ENCODE data around the gene SUPT5H. TPM values are rescaled to one million over a fixed set of nuclear protein-coding genes. Genes with fewer than 3 reads are reported as not detected.
A peak's percentile ranks its signal among the peaks of the same experiment; 100 is the strongest.

Gene SUPT5H
- total and polyA plus RNA-seq, 10 of the 15 experiments (the other 5 are each of a cell fraction or from before 2014, with no cell fraction given) = 27.2 to 194 (median 83.6) TPM

DNA sequence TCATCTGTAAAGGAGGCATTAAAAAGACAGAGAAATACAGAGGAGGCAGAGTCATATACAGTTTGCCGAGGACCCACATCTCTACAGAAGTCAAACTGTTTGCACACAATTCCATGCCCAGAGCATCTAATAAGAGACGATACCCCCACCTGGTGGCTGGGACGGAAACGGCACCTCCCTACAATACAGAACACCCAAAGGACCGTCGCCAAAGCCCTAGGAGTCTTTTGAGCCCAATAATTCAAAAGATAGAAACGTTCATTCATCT, 33.6 kb upstream of the SUPT5H start (continued):
- TF ChIP-seq ZBTB40 (IDR thresholded peaks at IDR 0.05; ENCODE audit: borderline replicate concordance) (no peak), TARDBP (IDR thresholded peaks at IDR 0.05; ENCODE audit: borderline replicate concordance) (no peak), IKZF2 (IDR thresholded peaks at IDR 0.05) (no peak), TCF7 (IDR thresholded peaks at IDR 0.05; ENCODE audit: borderline replicate concordance) (peak; percentile 28; the same call in 1 of the 2 replicates), MTA3 (IDR thresholded peaks at IDR 0.05; ENCODE audit: borderline replicate concordance, low read length) (no peak), ESRRA (IDR thresholded peaks at IDR 0.05; ENCODE audit: low read length) (no peak), IRF3 (IDR thresholded peaks at IDR 0.05) (no peak), ZNF274 (IDR thresholded peaks at IDR 0.05; ENCODE audit: insufficient read depth, insufficient read length) (no peak), RELA (IDR thresholded peaks at IDR 0.05; ENCODE audit: borderline replicate concordance, partially characterized antibody) (no peak), NFXL1 (IDR thresholded peaks at IDR 0.05; ENCODE audit: borderline replicate concordance) (no peak), HDGF (IDR thresholded peaks at IDR 0.05) (no peak), ZNF622 (IDR thresholded peaks at IDR 0.05) (no peak), RAD51 (IDR thresholded peaks at IDR 0.05) (no peak), RUNX3 (IDR thresholded peaks at IDR 0.05; ENCODE audit: low read length) (no peak), PKNOX1 (IDR thresholded peaks at IDR 0.05) (no peak), ZBED1 (IDR thresholded peaks at IDR 0.05; ENCODE audit: borderline replicate concordance) (0 out of 2 replicates have a peak, but pooled peaks have one; percentile 8), RELB (IDR thresholded peaks at IDR 0.05; ENCODE audit: low read depth) (no peak), EGR1 (IDR thresholded peaks at IDR 0.05; ENCODE audit: borderline replicate concordance in 1 of 2, low read depth in 2 of 2, low read length in 2 of 2) (no peak), ASH2L (IDR thresholded peaks at IDR 0.05; ENCODE audit: borderline replicate concordance, low read depth) (no peak)
- TF ChIP-seq, protein P1, sequence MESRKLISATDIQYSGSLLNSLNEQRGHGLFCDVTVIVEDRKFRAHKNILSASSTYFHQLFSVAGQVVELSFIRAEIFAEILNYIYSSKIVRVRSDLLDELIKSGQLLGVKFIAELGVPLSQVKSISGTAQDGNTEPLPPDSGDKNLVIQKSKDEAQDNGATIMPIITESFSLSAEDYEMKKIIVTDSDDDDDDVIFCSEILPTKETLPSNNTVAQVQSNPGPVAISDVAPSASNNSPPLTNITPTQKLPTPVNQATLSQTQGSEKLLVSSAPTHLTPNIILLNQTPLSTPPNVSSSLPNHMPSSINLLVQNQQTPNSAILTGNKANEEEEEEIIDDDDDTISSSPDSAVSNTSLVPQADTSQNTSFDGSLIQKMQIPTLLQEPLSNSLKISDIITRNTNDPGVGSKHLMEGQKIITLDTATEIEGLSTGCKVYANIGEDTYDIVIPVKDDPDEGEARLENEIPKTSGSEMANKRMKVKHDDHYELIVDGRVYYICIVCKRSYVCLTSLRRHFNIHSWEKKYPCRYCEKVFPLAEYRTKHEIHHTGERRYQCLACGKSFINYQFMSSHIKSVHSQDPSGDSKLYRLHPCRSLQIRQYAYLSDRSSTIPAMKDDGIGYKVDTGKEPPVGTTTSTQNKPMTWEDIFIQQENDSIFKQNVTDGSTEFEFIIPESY (IDR thresholded peaks at IDR 0.05) = no peak
- TF ChIP-seq, protein P2, sequence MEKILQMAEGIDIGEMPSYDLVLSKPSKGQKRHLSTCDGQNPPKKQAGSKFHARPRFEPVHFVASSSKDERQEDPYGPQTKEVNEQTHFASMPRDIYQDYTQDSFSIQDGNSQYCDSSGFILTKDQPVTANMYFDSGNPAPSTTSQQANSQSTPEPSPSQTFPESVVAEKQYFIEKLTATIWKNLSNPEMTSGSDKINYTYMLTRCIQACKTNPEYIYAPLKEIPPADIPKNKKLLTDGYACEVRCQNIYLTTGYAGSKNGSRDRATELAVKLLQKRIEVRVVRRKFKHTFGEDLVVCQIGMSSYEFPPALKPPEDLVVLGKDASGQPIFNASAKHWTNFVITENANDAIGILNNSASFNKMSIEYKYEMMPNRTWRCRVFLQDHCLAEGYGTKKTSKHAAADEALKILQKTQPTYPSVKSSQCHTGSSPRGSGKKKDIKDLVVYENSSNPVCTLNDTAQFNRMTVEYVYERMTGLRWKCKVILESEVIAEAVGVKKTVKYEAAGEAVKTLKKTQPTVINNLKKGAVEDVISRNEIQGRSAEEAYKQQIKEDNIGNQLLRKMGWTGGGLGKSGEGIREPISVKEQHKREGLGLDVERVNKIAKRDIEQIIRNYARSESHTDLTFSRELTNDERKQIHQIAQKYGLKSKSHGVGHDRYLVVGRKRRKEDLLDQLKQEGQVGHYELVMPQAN (conservative IDR thresholded peaks at IDR 0.05) = peak; percentile 66; the same call in 1 of the 2 replicates

All from GM12878 (cell line).